HCT116 (cell line): Measurements from ENCODE around the gene TSR1. TPM values are rescaled to one million over a fixed set of nuclear protein-coding genes. Genes with fewer than 3 reads are reported as not detected.

Experiments used
- ATAC-seq: fragments of 200-7000 bp; cut with Tn5 transposase; 2 replicates; pipeline ENCODE4 v1.9.1; 2020; ENCODE audit warnings: mild to moderate bottlenecking, moderate library complexity
- BruUV-seq: library from RNA; stranded (reverse); fragments of 400-500 nt; replicated peaks from 2 replicates; lab custom pipeline; 2021; lab: Mats Ljungman, UMichigan
- CTCF ChIA-PET: fragments of 300-600 bp; sonication (Branson Sonifier 250); formaldehyde crosslinking; loops from one replicate; lab custom pipeline; 2021; ENCODE audit warnings: antibody characterized with exemption; lab: Charles Lee
- POLR2A ChIA-PET: fragments of 300-600, 350-600 bp; sonication (Branson Sonifier 250); formaldehyde crosslinking; loops from one replicate; lab custom pipeline; 2021; ENCODE audit warnings: antibody characterized with exemption; lab: Charles Lee
- RAD21 ChIA-PET, 2 experiments: fragments of 300-600 bp; sonication (Branson Sonifier 250); formaldehyde crosslinking; loops; one replicate each; lab custom pipeline; 2023; ENCODE audit warnings: low total read pairs in 2 of 2; ENCODE audit not compliant: uncharacterized antibody in 2 of 2, unreplicated experiment in 2 of 2, low non-redundant PET in 1 of 2; lab: Charles Lee
- DNase-seq: peaks from one replicate; pipeline ENCODE4 v3.0.0-alpha.2; 2010; ENCODE audit warnings: low read depth, low spot score
- H2AFZ ChIP-seq: fragments of 200-600 bp; shearing (Covaris generic), sonication (generic); 2 replicates; pipeline ENCODE4 v1.6.1; 2017; ENCODE audit warnings: low read depth, mixed run types, mixed read lengths, antibody characterized with exemption, low read length; ENCODE audit not compliant: poor library complexity, severe bottlenecking
- H3K27ac ChIP-seq: 2 replicates; pipeline ENCODE4 v1.5.1; 2012; ENCODE audit warnings: low read depth, low read length
- H3K27me3 ChIP-seq: fragments of 200-600 bp; sonication (generic); 2 replicates; pipeline ENCODE4 v1.6.1; 2016; ENCODE audit warnings: mixed run types, low read length, mixed read lengths; ENCODE audit not compliant: insufficient read depth
- H3K36me3 ChIP-seq, 2 experiments: fragments of 200-500 bp in 1 of 2; fragments of 200-600 bp in 1 of 2; sonication (Bioruptor generic) in 1 of 2; sonication (generic) in 1 of 2; 2 replicates each; pipeline versions ENCODE4 v1.5.1 to v1.6.1; 2014 to 2016; ENCODE audit warnings: low read length in 2 of 2, inconsistent platforms in 1 of 2, mixed read lengths in 1 of 2, mixed run types in 1 of 2; ENCODE audit not compliant: insufficient read depth in 2 of 2, control insufficient read depth in 1 of 2
- H3K4me1 ChIP-seq, 2 experiments: fragments of 200-600 bp in 1 of 2; sonication (generic) in 1 of 2; 2 replicates each; pipeline versions ENCODE4 v1.5.1 to v1.6.1; 2012 to 2017; ENCODE audit warnings: low read length in 2 of 2, inconsistent platforms in 1 of 2, mild to moderate bottlenecking in 1 of 2, mixed read lengths in 1 of 2, mixed run types in 1 of 2, moderate library complexity in 1 of 2; ENCODE audit not compliant: insufficient read depth in 2 of 2, control insufficient read depth in 1 of 2
- H3K4me2 ChIP-seq: fragments of 200-600 bp; sonication (generic); 2 replicates; pipeline ENCODE4 v1.6.1; 2017; ENCODE audit warnings: mixed run types, low read length, mixed read lengths
- H3K4me3 ChIP-seq, 2 experiments: fragments of 200-600 bp in 1 of 2; sonication (generic) in 1 of 2; replicated peaks in 1 of 2; 2 replicates each; pipeline ENCODE4 v1.5.1; 2011 to 2016; ENCODE audit warnings: low read length in 2 of 2, control low read depth in 1 of 2, low read depth in 1 of 2, mild to moderate bottlenecking in 1 of 2, mixed read lengths in 1 of 2, mixed run types in 1 of 2
- H3K79me2 ChIP-seq: fragments of 200-600 bp; sonication (generic); 2 replicates; pipeline ENCODE4 v1.6.1; 2017; ENCODE audit warnings: mild to moderate bottlenecking, mixed run types, low read length, moderate library complexity, mixed read lengths; ENCODE audit not compliant: insufficient read depth
- H3K9ac ChIP-seq: fragments of 200-600 bp; sonication (generic); 2 replicates; pipeline ENCODE4 v1.6.1; 2016; ENCODE audit warnings: low read length, mixed read lengths
- H3K9me2 ChIP-seq: fragments of 200-600 bp; sonication (generic), shearing (Covaris generic); 2 replicates; pipeline ENCODE4 v1.6.1; 2017; ENCODE audit warnings: mixed run types, mild to moderate bottlenecking, moderate library complexity; ENCODE audit not compliant: insufficient read depth
- H3K9me3 ChIP-seq, 2 experiments: fragments of 200-500 bp in 1 of 2; fragments of 200-600 bp in 1 of 2; sonication (Bioruptor generic) in 1 of 2; sonication (generic) in 1 of 2; 2 replicates each; pipeline ENCODE4 v1.6.1; 2014 to 2017; ENCODE audit warnings: low read length in 2 of 2, mixed read lengths in 2 of 2, inconsistent platforms in 1 of 2, low read depth in 1 of 2, mild to moderate bottlenecking in 1 of 2, mixed run types in 1 of 2, moderate library complexity in 1 of 2; ENCODE audit not compliant: control insufficient read depth in 1 of 2, insufficient read depth in 1 of 2
- H4K20me1 ChIP-seq: fragments of 200-600 bp; sonication (generic), shearing (Covaris generic); 2 replicates; pipeline ENCODE4 v1.6.1; 2017; ENCODE audit warnings: mixed run types, mild to moderate bottlenecking, moderate library complexity; ENCODE audit not compliant: insufficient read depth
- CEBPB ChIP-seq: IDR thresholded peaks from 2 replicates; pipeline ENCODE4 v1.6.1; 2012; ENCODE audit warnings: low read depth
- EGR1 ChIP-seq: IDR thresholded peaks from 2 replicates; pipeline ENCODE4 v1.6.1; 2012; ENCODE audit warnings: low read depth
- ELF1 ChIP-seq: IDR thresholded peaks from 2 replicates; pipeline ENCODE4 v1.6.1; 2012; ENCODE audit warnings: low read depth, borderline replicate concordance
- EZH2 ChIP-seq: fragments of 200-600 bp; sonication (generic); IDR thresholded peaks from 2 replicates; pipeline ENCODE4 v1.6.1; 2017; ENCODE audit warnings: antibody characterized with exemption, mixed run types
- EZH2phosphoT487 ChIP-seq: fragments of 200-600 bp; IDR thresholded peaks from 2 replicates; pipeline ENCODE4 v1.6.1; 2018; ENCODE audit warnings: antibody characterized with exemption, borderline replicate concordance
- JUND ChIP-seq: IDR thresholded peaks from 2 replicates; pipeline ENCODE4 v1.6.1; 2012
- POLR2A ChIP-seq: IDR thresholded peaks from 2 replicates; pipeline ENCODE4 v1.7.0; 2011; ENCODE audit warnings: borderline replicate concordance; ENCODE audit not compliant: insufficient read depth, insufficient read length; ENCODE audit errors: extremely low read depth
- POLR2AphosphoS5 ChIP-seq: IDR thresholded peaks from 2 replicates; pipeline ENCODE4 v1.6.1; 2011; ENCODE audit warnings: mild to moderate bottlenecking, low read depth, low read length, moderate library complexity
- SP1 ChIP-seq: IDR thresholded peaks from 2 replicates; pipeline ENCODE4 v1.6.1; 2012; ENCODE audit warnings: low read depth
- SRF ChIP-seq: IDR thresholded peaks from 2 replicates; pipeline ENCODE4 v1.6.1; 2012; ENCODE audit warnings: low read depth
- TCF7L2 ChIP-seq: IDR thresholded peaks from 2 replicates; pipeline ENCODE4 v1.7.0; 2011; ENCODE audit warnings: borderline replicate concordance, inconsistent platforms; ENCODE audit not compliant: insufficient read depth, insufficient read length; ENCODE audit errors: extremely low read depth
- ZNF274 ChIP-seq: fragments of 200-500 bp; sonication (Bioruptor generic); IDR thresholded peaks from 2 replicates; pipeline ENCODE4 v1.6.1; 2014; ENCODE audit warnings: mild to moderate bottlenecking, low read depth, low read length, inconsistent platforms
- intact Hi-C: fragments of 100-400 bp; cut with micrococcal nuclease; formaldehyde crosslinking; loops from 2 replicates; pipeline ENCODE4 v1.10.0; 2022
- total RNA-seq: library from RNA; stranded (reverse); gene quantifications from one replicate; pipeline ENCODE4 v1.2.1, GENCODE V29; 2021; ENCODE audit not compliant: unreplicated experiment
- TF ChIP-seq, protein P1 (sequence below), 3 experiments: fragments of 200-600 bp in 1 of 3; sonication (generic) in 1 of 3; IDR thresholded peaks in 2 of 3; conservative IDR thresholded peaks in 1 of 3; 2 replicates each; pipeline ENCODE4 v1.5.1; 2012 to 2017; ENCODE audit warnings: low read depth in 2 of 3, low read length in 2 of 3, antibody characterized with exemption in 1 of 3, borderline replicate concordance in 1 of 3, control low read depth in 1 of 3, mild to moderate bottlenecking in 1 of 3, mixed read lengths in 1 of 3, mixed run types in 1 of 3, moderate library complexity in 1 of 3; ENCODE audit not compliant: insufficient read depth in 1 of 3
- TF ChIP-seq, protein P2 (sequence below): IDR thresholded peaks from 2 replicates; pipeline ENCODE4 v1.6.1; 2012

TSR1 gene
- total RNA-seq, 1 experiment from 2014 or later: 77.2 TPM

DNA sequence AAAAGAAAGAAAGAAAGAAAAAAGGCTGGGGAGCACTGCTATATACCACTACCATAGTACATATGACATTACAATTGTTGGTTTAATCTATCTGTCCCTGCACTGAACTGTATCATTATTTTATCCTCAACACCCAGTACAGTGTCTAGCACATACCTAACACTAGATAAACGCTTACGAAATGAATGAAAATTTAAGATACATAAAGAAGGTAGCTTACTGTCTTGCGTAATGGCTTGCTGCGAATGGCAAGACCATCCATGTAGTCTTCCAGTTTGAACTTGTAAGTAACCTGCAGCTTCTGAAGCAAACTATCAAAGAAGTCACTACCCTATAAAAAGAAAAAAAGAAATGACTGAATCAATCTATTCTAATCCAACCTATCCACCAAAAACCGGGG, 39.2 kb downstream of the TSR1 start:
- Histone ChIP-seq H3K9me2 (no peaks in the 10 kb centered on the region), H3K4me3 (no peak overlapping the region), H2AFZ (no peak overlapping the region), H4K20me1 (no peaks in the 10 kb centered on the region), H3K9ac (no peak overlapping the region), H3K4me1 (peaks cover 0 to 1% of the 10 kb centered on the region in 2 experiments; a peak in 2 of 4 replicates), H3K27ac (no peak overlapping the region), H3K79me2 (peaks cover 57% of the 10 kb centered on the region), H3K36me3 (peaks cover 19 to 43% of the 10 kb centered on the region in 2 experiments; a peak in 3 of 4 replicates), H3K27me3 (no peaks in the 10 kb centered on the region), H3K9me3 (no peaks in the 10 kb centered on the region), H3K4me2 (no peak overlapping the region)
- TF ChIP-seq, protein P1, sequence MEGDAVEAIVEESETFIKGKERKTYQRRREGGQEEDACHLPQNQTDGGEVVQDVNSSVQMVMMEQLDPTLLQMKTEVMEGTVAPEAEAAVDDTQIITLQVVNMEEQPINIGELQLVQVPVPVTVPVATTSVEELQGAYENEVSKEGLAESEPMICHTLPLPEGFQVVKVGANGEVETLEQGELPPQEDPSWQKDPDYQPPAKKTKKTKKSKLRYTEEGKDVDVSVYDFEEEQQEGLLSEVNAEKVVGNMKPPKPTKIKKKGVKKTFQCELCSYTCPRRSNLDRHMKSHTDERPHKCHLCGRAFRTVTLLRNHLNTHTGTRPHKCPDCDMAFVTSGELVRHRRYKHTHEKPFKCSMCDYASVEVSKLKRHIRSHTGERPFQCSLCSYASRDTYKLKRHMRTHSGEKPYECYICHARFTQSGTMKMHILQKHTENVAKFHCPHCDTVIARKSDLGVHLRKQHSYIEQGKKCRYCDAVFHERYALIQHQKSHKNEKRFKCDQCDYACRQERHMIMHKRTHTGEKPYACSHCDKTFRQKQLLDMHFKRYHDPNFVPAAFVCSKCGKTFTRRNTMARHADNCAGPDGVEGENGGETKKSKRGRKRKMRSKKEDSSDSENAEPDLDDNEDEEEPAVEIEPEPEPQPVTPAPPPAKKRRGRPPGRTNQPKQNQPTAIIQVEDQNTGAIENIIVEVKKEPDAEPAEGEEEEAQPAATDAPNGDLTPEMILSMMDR (IDR thresholded peaks at IDR 0.05 in 2 of 3, conservative IDR thresholded peaks at IDR 0.05 in 1 of 3; ENCODE audit: borderline replicate concordance in 1 of 3, insufficient read depth in 1 of 3, low read depth in 2 of 3, low read length in 2 of 3): no peak
- TF ChIP-seq, protein P2, sequence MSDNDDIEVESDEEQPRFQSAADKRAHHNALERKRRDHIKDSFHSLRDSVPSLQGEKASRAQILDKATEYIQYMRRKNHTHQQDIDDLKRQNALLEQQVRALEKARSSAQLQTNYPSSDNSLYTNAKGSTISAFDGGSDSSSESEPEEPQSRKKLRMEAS: no peak
- TF ChIP-seq ZNF274: no peak
- no peak for TF ChIP-seq CEBPB
- TF ChIP-seq POLR2A: no peak
- no peak for TF ChIP-seq ELF1
- TF ChIP-seq EZH2phosphoT487: no peak
- TF ChIP-seq TCF7L2: no peak
- no peak for TF ChIP-seq EGR1
- no peak for TF ChIP-seq JUND
- TF ChIP-seq SP1: no peak
- no peak for TF ChIP-seq EZH2
- no peak for TF ChIP-seq SRF
- no peak for TF ChIP-seq POLR2AphosphoS5
- intact Hi-C loops: no loop called here
- ATAC-seq (no peak), DNase-seq (no peak)
- CTCF ChIA-PET: no interaction called here
- POLR2A ChIA-PET: no interaction called here
- no TSS peak for BruUV-seq
- RAD21 ChIA-PET: no interaction called here
